Measurements from ENCODE around the gene MTFP1. TPM values are rescaled to one million over a fixed set of nuclear protein-coding genes. Genes with fewer than 3 reads are reported as not detected.

MTFP1 gene
- total and polyA plus RNA-seq, 2 experiments from 2014 or later: 54.6 to 64.1 TPM

GRCh38 chr22:30472994-30473720 is 47.6 kb downstream of the MTFP1 start:
- Histone ChIP-seq H3K27ac (ENCODE audit: low read depth) (no peak overlapping the region), H4K20me1 (replicated peaks; ENCODE audit: insufficient read depth) (no peaks in the 10 kb centered on the region), H3K36me3 (ENCODE audit: insufficient read depth) (no peaks in the 10 kb centered on the region), H3K9me2 (ENCODE audit: insufficient read depth) (no peaks in the 10 kb centered on the region), H3F3A (replicated peaks; ENCODE audit: low read depth) (no peaks in the 10 kb centered on the region), H3K4me1 (ENCODE audit: insufficient read depth) (no peaks in the 10 kb centered on the region), H2AFZ (no peak overlapping the region), H3K4me3 (no peak overlapping the region), H3K4me2 (no peak overlapping the region), H3K27me3 (ENCODE audit: insufficient read depth) (no peaks in the 10 kb centered on the region), H3K79me2 (replicated peaks; ENCODE audit: insufficient read depth) (no peaks in the 10 kb centered on the region)
- H3K27ac Mint-ChIP-seq: no peak overlapping the region
- ATAC-seq (no peak), DNase-seq (ENCODE audit: low spot score) (no peak)
- TF ChIP-seq ZNF114 (CRISPR knock-in tag; IDR thresholded peaks at IDR 0.05) (no peak), JUNB (IDR thresholded peaks at IDR 0.05; ENCODE audit: unreplicated experiment) (no peak), ZNF331 (CRISPR knock-in tag; IDR thresholded peaks at IDR 0.05; ENCODE audit: low read depth) (no peak), CREB1 (CRISPR knock-in tag; IDR thresholded peaks at IDR 0.05; ENCODE audit: low read depth) (no peak), STAT1 (IDR thresholded peaks at IDR 0.05; ENCODE audit: unreplicated experiment) (no peak), EZH2 (IDR thresholded peaks at IDR 0.05; ENCODE audit: low read depth, unreplicated experiment) (no peak), POLR2AphosphoS5 (IDR thresholded peaks at IDR 0.05; ENCODE audit: low read depth) (no peak), NANOG (IDR thresholded peaks at IDR 0.05; ENCODE audit: borderline replicate concordance) (no peak), ETS1 (IDR thresholded peaks at IDR 0.05) (no peak), EZH2phosphoT487 (IDR thresholded peaks at IDR 0.05; ENCODE audit: unreplicated experiment) (no peak), CTCF (conservative IDR thresholded peaks at IDR 0.05; ENCODE audit: low read depth in 2 of 2) (no peak)
- TF ChIP-seq, protein P1, sequence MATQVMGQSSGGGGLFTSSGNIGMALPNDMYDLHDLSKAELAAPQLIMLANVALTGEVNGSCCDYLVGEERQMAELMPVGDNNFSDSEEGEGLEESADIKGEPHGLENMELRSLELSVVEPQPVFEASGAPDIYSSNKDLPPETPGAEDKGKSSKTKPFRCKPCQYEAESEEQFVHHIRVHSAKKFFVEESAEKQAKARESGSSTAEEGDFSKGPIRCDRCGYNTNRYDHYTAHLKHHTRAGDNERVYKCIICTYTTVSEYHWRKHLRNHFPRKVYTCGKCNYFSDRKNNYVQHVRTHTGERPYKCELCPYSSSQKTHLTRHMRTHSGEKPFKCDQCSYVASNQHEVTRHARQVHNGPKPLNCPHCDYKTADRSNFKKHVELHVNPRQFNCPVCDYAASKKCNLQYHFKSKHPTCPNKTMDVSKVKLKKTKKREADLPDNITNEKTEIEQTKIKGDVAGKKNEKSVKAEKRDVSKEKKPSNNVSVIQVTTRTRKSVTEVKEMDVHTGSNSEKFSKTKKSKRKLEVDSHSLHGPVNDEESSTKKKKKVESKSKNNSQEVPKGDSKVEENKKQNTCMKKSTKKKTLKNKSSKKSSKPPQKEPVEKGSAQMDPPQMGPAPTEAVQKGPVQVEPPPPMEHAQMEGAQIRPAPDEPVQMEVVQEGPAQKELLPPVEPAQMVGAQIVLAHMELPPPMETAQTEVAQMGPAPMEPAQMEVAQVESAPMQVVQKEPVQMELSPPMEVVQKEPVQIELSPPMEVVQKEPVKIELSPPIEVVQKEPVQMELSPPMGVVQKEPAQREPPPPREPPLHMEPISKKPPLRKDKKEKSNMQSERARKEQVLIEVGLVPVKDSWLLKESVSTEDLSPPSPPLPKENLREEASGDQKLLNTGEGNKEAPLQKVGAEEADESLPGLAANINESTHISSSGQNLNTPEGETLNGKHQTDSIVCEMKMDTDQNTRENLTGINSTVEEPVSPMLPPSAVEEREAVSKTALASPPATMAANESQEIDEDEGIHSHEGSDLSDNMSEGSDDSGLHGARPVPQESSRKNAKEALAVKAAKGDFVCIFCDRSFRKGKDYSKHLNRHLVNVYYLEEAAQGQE (IDR thresholded peaks at IDR 0.05; ENCODE audit: unreplicated experiment): no peak
- TF ChIP-seq, protein P2, sequence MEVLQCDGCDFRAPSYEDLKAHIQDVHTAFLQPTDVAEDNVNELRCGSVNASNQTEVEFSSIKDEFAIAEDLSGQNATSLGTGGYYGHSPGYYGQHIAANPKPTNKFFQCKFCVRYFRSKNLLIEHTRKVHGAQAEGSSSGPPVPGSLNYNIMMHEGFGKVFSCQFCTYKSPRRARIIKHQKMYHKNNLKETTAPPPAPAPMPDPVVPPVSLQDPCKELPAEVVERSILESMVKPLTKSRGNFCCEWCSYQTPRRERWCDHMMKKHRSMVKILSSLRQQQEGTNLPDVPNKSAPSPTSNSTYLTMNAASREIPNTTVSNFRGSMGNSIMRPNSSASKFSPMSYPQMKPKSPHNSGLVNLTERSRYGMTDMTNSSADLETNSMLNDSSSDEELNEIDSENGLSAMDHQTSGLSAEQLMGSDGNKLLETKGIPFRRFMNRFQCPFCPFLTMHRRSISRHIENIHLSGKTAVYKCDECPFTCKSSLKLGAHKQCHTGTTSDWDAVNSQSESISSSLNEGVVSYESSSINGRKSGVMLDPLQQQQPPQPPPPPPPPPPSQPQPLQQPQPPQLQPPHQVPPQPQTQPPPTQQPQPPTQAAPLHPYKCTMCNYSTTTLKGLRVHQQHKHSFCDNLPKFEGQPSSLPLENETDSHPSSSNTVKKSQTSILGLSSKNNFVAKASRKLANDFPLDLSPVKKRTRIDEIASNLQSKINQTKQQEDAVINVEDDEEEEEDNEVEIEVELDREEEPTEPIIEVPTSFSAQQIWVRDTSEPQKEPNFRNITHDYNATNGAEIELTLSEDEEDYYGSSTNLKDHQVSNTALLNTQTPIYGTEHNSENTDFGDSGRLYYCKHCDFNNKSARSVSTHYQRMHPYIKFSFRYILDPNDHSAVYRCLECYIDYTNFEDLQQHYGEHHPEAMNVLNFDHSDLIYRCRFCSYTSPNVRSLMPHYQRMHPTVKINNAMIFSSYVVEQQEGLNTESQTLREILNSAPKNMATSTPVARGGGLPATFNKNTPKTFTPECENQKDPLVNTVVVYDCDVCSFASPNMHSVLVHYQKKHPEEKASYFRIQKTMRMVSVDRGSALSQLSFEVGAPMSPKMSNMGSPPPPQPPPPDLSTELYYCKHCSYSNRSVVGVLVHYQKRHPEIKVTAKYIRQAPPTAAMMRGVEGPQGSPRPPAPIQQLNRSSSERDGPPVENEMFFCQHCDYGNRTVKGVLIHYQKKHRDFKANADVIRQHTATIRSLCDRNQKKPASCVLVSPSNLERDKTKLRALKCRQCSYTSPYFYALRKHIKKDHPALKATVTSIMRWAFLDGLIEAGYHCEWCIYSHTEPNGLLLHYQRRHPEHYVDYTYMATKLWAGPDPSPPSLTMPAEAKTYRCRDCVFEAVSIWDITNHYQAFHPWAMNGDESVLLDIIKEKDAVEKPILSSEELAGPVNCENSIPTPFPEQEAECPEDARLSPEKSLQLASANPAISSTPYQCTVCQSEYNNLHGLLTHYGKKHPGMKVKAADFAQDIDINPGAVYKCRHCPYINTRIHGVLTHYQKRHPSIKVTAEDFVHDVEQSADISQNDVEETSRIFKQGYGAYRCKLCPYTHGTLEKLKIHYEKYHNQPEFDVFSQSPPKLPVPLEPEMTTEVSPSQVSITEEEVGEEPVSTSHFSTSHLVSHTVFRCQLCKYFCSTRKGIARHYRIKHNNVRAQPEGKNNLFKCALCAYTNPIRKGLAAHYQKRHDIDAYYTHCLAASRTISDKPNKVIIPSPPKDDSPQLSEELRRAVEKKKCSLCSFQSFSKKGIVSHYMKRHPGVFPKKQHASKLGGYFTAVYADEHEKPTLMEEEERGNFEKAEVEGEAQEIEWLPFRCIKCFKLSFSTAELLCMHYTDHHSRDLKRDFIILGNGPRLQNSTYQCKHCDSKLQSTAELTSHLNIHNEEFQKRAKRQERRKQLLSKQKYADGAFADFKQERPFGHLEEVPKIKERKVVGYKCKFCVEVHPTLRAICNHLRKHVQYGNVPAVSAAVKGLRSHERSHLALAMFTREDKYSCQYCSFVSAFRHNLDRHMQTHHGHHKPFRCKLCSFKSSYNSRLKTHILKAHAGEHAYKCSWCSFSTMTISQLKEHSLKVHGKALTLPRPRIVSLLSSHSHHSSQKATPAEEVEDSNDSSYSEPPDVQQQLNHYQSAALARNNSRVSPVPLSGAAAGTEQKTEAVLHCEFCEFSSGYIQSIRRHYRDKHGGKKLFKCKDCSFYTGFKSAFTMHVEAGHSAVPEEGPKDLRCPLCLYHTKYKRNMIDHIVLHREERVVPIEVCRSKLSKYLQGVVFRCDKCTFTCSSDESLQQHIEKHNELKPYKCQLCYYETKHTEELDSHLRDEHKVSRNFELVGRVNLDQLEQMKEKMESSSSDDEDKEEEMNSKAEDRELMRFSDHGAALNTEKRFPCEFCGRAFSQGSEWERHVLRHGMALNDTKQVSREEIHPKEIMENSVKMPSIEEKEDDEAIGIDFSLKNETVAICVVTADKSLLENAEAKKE (CRISPR knock-in tag; IDR thresholded peaks at IDR 0.05): no peak
- H3K4me3 Mint-ChIP-seq: no peak overlapping the region
- no peaks in the 10 kb centered on the region for H3K9me3 Mint-ChIP-seq
- peaks cover 2% of the 10 kb centered on the region for H3K27me3 Mint-ChIP-seq (ENCODE audit: insufficient read depth, low read depth, poor library complexity)
- H3K4me1 Mint-ChIP-seq: peaks cover 8% of the 10 kb centered on the region; the same call in 2 of the 3 replicates
- H3K36me3 Mint-ChIP-seq (ENCODE audit: low read depth): no peaks in the 10 kb centered on the region

All from GM23338 (cell line).